ENCODE data around the gene CADM2. TPM values are rescaled to one million over a fixed set of nuclear protein-coding genes. Genes with fewer than 3 reads are reported as not detected.

The CADM2 gene
- total RNA-seq, 4 donors from 2014 or later, result 0.13 to 2.1 (median 0.58) TPM

DNA sequence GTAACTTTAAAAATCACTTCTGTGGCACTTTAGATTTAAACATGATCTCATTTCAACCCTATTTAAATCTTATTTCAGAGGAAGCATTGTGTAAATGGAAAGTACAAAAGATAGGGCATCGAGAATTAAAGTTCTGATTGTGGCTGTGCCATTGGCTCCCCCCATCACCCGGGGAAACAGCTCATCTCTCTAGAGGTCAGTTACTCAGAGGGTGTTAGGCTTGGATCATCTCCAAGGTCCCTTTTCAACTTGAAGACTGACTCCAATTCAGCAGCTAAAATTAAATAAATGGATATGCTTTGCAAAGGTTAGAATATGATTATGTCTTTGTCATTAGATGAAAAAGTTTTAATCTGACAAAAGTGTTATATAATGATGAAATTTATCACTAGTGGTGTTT, 20.1 kb downstream of the CADM2 start:
- no peak overlapping the region for H3K4me3 ChIP-seq (ENCODE audit: low read depth, poor library complexity, severe bottlenecking)
- no peak for DNase-seq (ENCODE audit: low spot score in 2 of 2)
- TF ChIP-seq, protein P1, sequence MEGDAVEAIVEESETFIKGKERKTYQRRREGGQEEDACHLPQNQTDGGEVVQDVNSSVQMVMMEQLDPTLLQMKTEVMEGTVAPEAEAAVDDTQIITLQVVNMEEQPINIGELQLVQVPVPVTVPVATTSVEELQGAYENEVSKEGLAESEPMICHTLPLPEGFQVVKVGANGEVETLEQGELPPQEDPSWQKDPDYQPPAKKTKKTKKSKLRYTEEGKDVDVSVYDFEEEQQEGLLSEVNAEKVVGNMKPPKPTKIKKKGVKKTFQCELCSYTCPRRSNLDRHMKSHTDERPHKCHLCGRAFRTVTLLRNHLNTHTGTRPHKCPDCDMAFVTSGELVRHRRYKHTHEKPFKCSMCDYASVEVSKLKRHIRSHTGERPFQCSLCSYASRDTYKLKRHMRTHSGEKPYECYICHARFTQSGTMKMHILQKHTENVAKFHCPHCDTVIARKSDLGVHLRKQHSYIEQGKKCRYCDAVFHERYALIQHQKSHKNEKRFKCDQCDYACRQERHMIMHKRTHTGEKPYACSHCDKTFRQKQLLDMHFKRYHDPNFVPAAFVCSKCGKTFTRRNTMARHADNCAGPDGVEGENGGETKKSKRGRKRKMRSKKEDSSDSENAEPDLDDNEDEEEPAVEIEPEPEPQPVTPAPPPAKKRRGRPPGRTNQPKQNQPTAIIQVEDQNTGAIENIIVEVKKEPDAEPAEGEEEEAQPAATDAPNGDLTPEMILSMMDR (IDR thresholded peaks at IDR 0.05), result no peak
- no peak for TF ChIP-seq POLR2A (IDR thresholded peaks at IDR 0.05)
- 73 to 78% methylated on average over 2 of the region's 2 CpGs for WGBS, 2 donors
- intact Hi-C loops (cut with DNase I; ENCODE audit: low total_unique reads), result no loop called here

DNA sequence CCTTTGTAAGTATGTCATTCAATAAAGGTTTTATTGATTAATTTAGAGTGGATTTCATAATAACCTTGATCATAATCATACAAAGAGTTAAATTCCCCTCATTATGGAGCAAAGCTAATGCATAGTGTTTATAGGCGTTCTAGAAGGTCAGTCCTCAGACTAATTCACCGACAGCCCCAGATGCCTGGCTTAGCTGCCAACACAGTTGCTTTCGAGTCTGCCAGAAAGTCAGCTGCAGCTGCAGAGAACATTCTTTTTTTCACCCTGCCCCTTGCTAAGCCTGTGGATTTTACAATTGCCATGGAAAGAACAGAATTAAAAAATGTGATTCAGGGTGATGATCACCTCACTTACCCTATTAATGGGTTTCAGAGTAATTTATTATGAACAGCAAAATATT, 21.2 kb downstream of the CADM2 start:
- intact Hi-C loops (cut with DNase I; ENCODE audit: low total_unique reads), result no loop called here
- H3K4me3 ChIP-seq (ENCODE audit: low read depth, poor library complexity, severe bottlenecking), result no peak overlapping the region
- no peak for DNase-seq (ENCODE audit: low spot score in 2 of 2)
- 9 to 22% methylated on average over 3 of the region's 3 CpGs for WGBS, 2 donors
- TF ChIP-seq, protein P1 (IDR thresholded peaks at IDR 0.05), result no peak
- no peak for TF ChIP-seq POLR2A (IDR thresholded peaks at IDR 0.05)

DNA sequence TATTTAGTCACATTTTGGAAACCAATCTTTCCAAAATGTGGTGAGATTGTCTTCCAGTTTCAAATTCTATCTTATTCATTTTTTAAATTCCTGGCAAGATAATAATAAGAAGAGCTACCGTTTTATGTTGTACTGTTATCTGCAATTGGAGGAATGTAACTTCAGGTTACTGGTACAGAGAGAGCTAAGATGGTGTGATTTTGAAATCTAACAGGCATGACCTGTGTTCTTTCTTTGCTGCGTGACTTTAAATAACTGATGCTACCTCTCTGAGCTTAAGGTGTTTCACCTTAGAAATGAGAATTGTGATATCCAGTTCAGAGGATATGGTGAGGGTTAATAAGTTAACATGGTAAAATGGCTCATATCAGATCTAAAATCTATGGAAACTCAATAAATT, 21.7 kb downstream of the CADM2 start:
- WGBS, 2 donors, result 67 to 68% methylated on average over 2 of the region's 2 CpGs
- TF ChIP-seq POLR2A (IDR thresholded peaks at IDR 0.05), result no peak
- TF ChIP-seq, protein P1 (IDR thresholded peaks at IDR 0.05), result no peak
- DNase-seq (ENCODE audit: low spot score in 2 of 2), result no peak
- no peak overlapping the region for H3K4me3 ChIP-seq (ENCODE audit: low read depth, poor library complexity, severe bottlenecking)
- intact Hi-C loops (cut with DNase I; ENCODE audit: low total_unique reads), result no loop called here

DNA sequence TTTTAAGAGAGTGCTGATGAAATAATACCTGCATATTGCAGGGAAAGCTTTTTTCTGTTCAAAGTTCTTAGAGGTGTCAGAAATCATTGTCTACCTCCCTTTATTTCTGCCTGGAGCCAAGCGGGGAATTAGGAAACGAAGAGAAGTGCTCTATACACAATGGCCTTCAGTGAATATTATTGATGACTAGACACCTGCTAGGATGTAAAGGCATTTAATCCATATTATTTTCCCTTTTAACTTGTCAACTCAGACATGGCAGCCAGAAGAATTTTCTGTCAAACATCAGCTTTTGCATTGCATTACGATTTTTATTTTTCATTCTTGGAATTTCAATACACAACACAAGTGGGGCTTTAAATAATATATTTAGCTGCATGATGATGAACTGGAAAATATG, 24.7 kb downstream of the CADM2 start:
- TF ChIP-seq, protein P1 (IDR thresholded peaks at IDR 0.05), result no peak
- TF ChIP-seq POLR2A (IDR thresholded peaks at IDR 0.05), result no peak
- no peak overlapping the region for H3K4me3 ChIP-seq (ENCODE audit: low read depth, poor library complexity, severe bottlenecking)
- 92 to 93% methylated on average over 3 of the region's 3 CpGs for WGBS, 2 donors
- intact Hi-C loops (cut with DNase I; ENCODE audit: low total_unique reads), result no loop called here
- no peak for DNase-seq (ENCODE audit: low spot score in 2 of 2)

DNA sequence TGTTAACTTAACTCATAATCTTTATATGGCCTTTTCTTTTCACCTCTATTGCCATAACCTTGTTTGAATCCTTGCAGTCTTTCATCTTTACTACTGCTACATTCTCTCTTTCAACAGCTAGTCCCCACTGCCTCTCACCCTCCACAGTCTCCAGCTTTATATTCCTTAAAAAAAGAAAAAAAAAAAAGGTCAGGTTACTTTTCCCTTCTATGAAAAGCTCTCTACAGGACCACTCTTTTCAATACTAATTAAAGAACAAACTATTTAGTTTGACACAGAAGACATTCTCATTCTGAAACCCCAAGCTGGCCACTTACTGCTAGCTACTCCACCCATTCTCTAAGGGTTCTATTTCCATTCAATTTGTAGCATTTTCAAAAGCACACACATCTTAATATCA, 25.6 kb downstream of the CADM2 start:
- H3K4me3 ChIP-seq (ENCODE audit: low read depth, poor library complexity, severe bottlenecking), result no peak overlapping the region
- intact Hi-C loops (cut with DNase I; ENCODE audit: low total_unique reads), result no loop called here
- TF ChIP-seq POLR2A (IDR thresholded peaks at IDR 0.05), result no peak
- TF ChIP-seq, protein P1 (IDR thresholded peaks at IDR 0.05), result no peak
- DNase-seq (ENCODE audit: low spot score in 2 of 2), result no peak

DNA sequence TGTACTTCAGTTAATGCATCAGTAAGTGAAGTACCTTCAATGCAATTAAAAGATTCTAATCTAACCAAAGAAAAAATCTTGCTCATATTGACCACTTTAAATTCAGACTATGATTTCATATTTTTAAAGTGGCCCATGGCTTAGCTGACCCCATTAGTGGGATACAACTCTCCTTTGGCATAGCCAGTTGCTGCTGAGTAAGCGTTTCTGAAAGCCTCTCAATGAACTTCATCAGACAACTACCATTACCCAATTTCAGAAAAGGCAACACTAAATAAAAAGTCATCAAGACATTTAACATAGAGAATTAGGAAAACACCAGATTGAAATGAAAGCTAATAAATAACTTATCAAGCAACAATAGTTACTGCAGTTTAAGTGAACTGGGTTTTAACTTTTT, 27.0 kb downstream of the CADM2 start:
- TF ChIP-seq, protein P1 (IDR thresholded peaks at IDR 0.05), result no peak
- no peak for TF ChIP-seq POLR2A (IDR thresholded peaks at IDR 0.05)
- no peak overlapping the region for H3K4me3 ChIP-seq (ENCODE audit: low read depth, poor library complexity, severe bottlenecking)
- 90 to 96% methylated on average over 1 of the region's 1 CpG for WGBS, 2 donors
- no peak for DNase-seq (ENCODE audit: low spot score in 2 of 2)
- intact Hi-C loops (cut with DNase I; ENCODE audit: low total_unique reads), result no loop called here
